Neural cell (in vitro differentiated cells): ENCODE data around the gene CDC42BPB. TPM values are rescaled to one million over a fixed set of nuclear protein-coding genes. Genes with fewer than 3 reads are reported as not detected.

ENCODE experiments used
- H2AFZ ChIP-seq: fragments of 200-600, 300-800 bp; sonication (generic), shearing (Covaris generic); 2 replicates; pipeline ENCODE4 v1.6.0; 2014; ENCODE audit warnings: low read depth, mild to moderate bottlenecking, antibody characterized with exemption, low read length, moderate library complexity
- H3F3A ChIP-seq: fragments of 200-600 bp; shearing (Covaris generic); 2 replicates; pipeline ENCODE4 v1.6.1; 2016; ENCODE audit warnings: mild to moderate bottlenecking, moderate library complexity, mixed read lengths, antibody characterized with exemption, low read length; ENCODE audit not compliant: insufficient read depth, poor library complexity, severe bottlenecking
- H3K27ac ChIP-seq: fragments of 200-600, 300-800 bp; sonication (generic), shearing (Covaris generic); 2 replicates; pipeline ENCODE4 v1.5.1; 2014; ENCODE audit warnings: mild to moderate bottlenecking, low read length, moderate library complexity
- H3K27me3 ChIP-seq: fragments of 300-800, 200-600 bp; sonication (generic), shearing (Covaris generic); 2 replicates; pipeline ENCODE4 v1.6.0; 2014; ENCODE audit warnings: mild to moderate bottlenecking, low read depth, low read length, moderate library complexity; ENCODE audit not compliant: insufficient read depth
- H3K36me3 ChIP-seq: fragments of 300-800, 200-600 bp; sonication (generic), shearing (Covaris generic); 2 replicates; pipeline ENCODE4 v1.5.1; 2014; ENCODE audit warnings: mild to moderate bottlenecking, antibody characterized with exemption, low read length, moderate library complexity; ENCODE audit not compliant: insufficient read depth
- H3K4me2 ChIP-seq: fragments of 300-800, 200-600 bp; sonication (generic), shearing (Covaris generic); 2 replicates; pipeline ENCODE4 v1.6.0; 2014; ENCODE audit warnings: mild to moderate bottlenecking, low read length
- H3K4me3 ChIP-seq: fragments of 300-800, 200-600 bp; sonication (generic), shearing (Covaris generic); 2 replicates; pipeline ENCODE4 v1.5.1; 2014; ENCODE audit warnings: mild to moderate bottlenecking, low read length, moderate library complexity
- H3K79me2 ChIP-seq: fragments of 200-600 bp; shearing (Covaris generic); replicated peaks from 2 replicates; pipeline ENCODE4 v1.6.0; 2014; ENCODE audit warnings: mild to moderate bottlenecking, low read length, moderate library complexity; ENCODE audit not compliant: insufficient read depth
- H3K9ac ChIP-seq: fragments of 300-800, 200-600 bp; sonication (generic), shearing (Covaris generic); 2 replicates; pipeline ENCODE4 v1.6.1; 2016; ENCODE audit warnings: mild to moderate bottlenecking, low read length, mixed read lengths
- H3K9me2 ChIP-seq: fragments of 200-600 bp; shearing (Covaris generic); 2 replicates; pipeline ENCODE4 v1.6.1; 2016; ENCODE audit warnings: mild to moderate bottlenecking, low read length, mixed read lengths; ENCODE audit not compliant: insufficient read depth
- H3K9me3 ChIP-seq: fragments of 200-600, 300-800 bp; sonication (generic), shearing (Covaris generic); 2 replicates; pipeline ENCODE4 v1.6.1; 2016; ENCODE audit warnings: mild to moderate bottlenecking, mixed run types, low read length, moderate library complexity, mixed read lengths
- H4K20me1 ChIP-seq: fragments of 200-600 bp; shearing (Covaris generic); 2 replicates; pipeline ENCODE4 v1.6.1; 2016; ENCODE audit warnings: mild to moderate bottlenecking, mixed run types; ENCODE audit not compliant: insufficient read depth
- CTCF ChIP-seq: fragments of 450-650 bp; IDR thresholded peaks from 2 replicates; pipeline ENCODE4 v1.5.1; 2014; ENCODE audit warnings: antibody characterized with exemption, mild to moderate bottlenecking, moderate library complexity; ENCODE audit not compliant: poor library complexity, severe bottlenecking
- EP300 ChIP-seq: fragments of 450-650 bp; conservative IDR thresholded peaks from 2 replicates; pipeline ENCODE4 v1.6.1; 2014; ENCODE audit warnings: antibody characterized with exemption, mild to moderate bottlenecking, moderate library complexity; ENCODE audit not compliant: poor library complexity, severe bottlenecking
- EZH2 ChIP-seq: fragments of 200-600, 300-800 bp; shearing (Covaris generic), sonication (generic); IDR thresholded peaks from 2 replicates; pipeline ENCODE4 v1.6.1; 2014; ENCODE audit warnings: antibody characterized with exemption, low read length, borderline replicate concordance, mild to moderate bottlenecking; ENCODE audit not compliant: insufficient read depth, poor library complexity, severe bottlenecking
- MXI1 ChIP-seq: fragments of 450-650 bp; conservative IDR thresholded peaks from 2 replicates; pipeline ENCODE4 v1.6.1; 2014; ENCODE audit warnings: antibody characterized with exemption, mild to moderate bottlenecking; ENCODE audit not compliant: poor library complexity, severe bottlenecking
- POLR2AphosphoS5 ChIP-seq: IDR thresholded peaks from 2 replicates; pipeline ENCODE4 v1.6.1; 2012
- RAD21 ChIP-seq: fragments of 450-650 bp; conservative IDR thresholded peaks from 2 replicates; pipeline ENCODE4 v1.6.1; 2014; ENCODE audit warnings: antibody characterized with exemption, mild to moderate bottlenecking, moderate library complexity
- REST ChIP-seq: IDR thresholded peaks from 2 replicates; pipeline ENCODE4 v1.6.1; 2012; ENCODE audit warnings: borderline replicate concordance
- SMC3 ChIP-seq: fragments of 450-650 bp; conservative IDR thresholded peaks from 2 replicates; pipeline ENCODE4 v1.6.1; 2014; ENCODE audit warnings: antibody characterized with exemption, mild to moderate bottlenecking, moderate library complexity; ENCODE audit not compliant: poor library complexity
- TAF1 ChIP-seq: IDR thresholded peaks from 2 replicates; pipeline ENCODE4 v1.6.1; 2012; ENCODE audit warnings: low read depth
- polyA plus RNA-seq: library from polyadenylated mRNA; depleted of rRNA; stranded (reverse); fragments of >200 nt; gene quantifications from 2 replicates; pipeline ENCODE4 v1.2.3, GENCODE V29; 2014

Gene CDC42BPB
- polyA plus RNA-seq, 1 donor from 2014 or later, result 43.8 TPM

- H3K4me3 ChIP-seq, result no peak overlapping the region
- H3K27ac ChIP-seq, result no peak overlapping the region
- no peaks in the 10 kb centered on the region for H3K9me2 ChIP-seq
- peaks cover 13% of the 10 kb centered on the region for H3K36me3 ChIP-seq
- no peaks in the 10 kb centered on the region for H4K20me1 ChIP-seq
- no peaks in the 10 kb centered on the region for H3F3A ChIP-seq
- H3K79me2 ChIP-seq, result no peaks in the 10 kb centered on the region
- H3K4me2 ChIP-seq, result no peak overlapping the region
- H3K9me3 ChIP-seq, result no peaks in the 10 kb centered on the region
- TF ChIP-seq EZH2, result no peak
- TF ChIP-seq SMC3, result no peak
- TF ChIP-seq EP300, result no peak
- no peak for TF ChIP-seq RAD21
- no peak for TF ChIP-seq POLR2AphosphoS5
- TF ChIP-seq REST, result no peak
- no peak overlapping the region for H3K9ac ChIP-seq
- no peak overlapping the region for H2AFZ ChIP-seq
- H3K27me3 ChIP-seq, result no peaks in the 10 kb centered on the region
Measured at GRCh38 chr14:102993523-102993922, 63.8 kb downstream of the CDC42BPB start.

GRCh38 chr14:102991376-102991775 is 66.0 kb downstream of the CDC42BPB start:
- H3K9ac ChIP-seq, result no peak overlapping the region
- no peak overlapping the region for H3K4me3 ChIP-seq
- no peaks in the 10 kb centered on the region for H3K27me3 ChIP-seq
- H3K27ac ChIP-seq, result no peak overlapping the region
- no peaks in the 10 kb centered on the region for H3K79me2 ChIP-seq
- H3K9me2 ChIP-seq, result no peaks in the 10 kb centered on the region
- no peak overlapping the region for H3K4me2 ChIP-seq
- no peaks in the 10 kb centered on the region for H3F3A ChIP-seq
- H3K9me3 ChIP-seq, result no peaks in the 10 kb centered on the region
- H3K36me3 ChIP-seq, result peaks cover 13% of the 10 kb centered on the region
- H2AFZ ChIP-seq, result no peak overlapping the region
- H4K20me1 ChIP-seq, result no peaks in the 10 kb centered on the region
- TF ChIP-seq EZH2 (no peak), CTCF (no peak), TAF1 (no peak), RAD21 (no peak), SMC3 (no peak), POLR2AphosphoS5 (no peak), EP300 (no peak), MXI1 (no peak), REST (no peak)
